DND-41 (cell line): ENCODE data around the gene PTPN12.
"Not testable (repeated sequence)": the region's sequence is repeated elsewhere in the genome, so short reads cannot be mapped to it uniquely, and the experiment has no call there.

Source experiments
- ATAC-seq: fragments of 200-7000 bp; cut with Tn5 transposase; 3 replicates; pipeline ENCODE4 v1.9.1; 2021; ENCODE audit warnings: low read depth; ENCODE audit not compliant: insufficient read depth
- DNase-seq: peaks from one replicate; pipeline ENCODE4 v3.0.0-alpha.2; 2020
- H2AFZ ChIP-seq: 2 replicates; pipeline ENCODE4 v1.6.0; 2012; ENCODE audit warnings: low read depth, low read length
- H3K27ac ChIP-seq: 2 replicates; pipeline ENCODE4 v1.5.1; 2012; ENCODE audit warnings: low read length, inconsistent platforms
- H3K27me3 ChIP-seq: fragments of 200-600 bp; sonication (generic); 2 replicates; pipeline ENCODE4 v1.6.0; 2012; ENCODE audit warnings: low read length, mild to moderate bottlenecking, inconsistent platforms; ENCODE audit not compliant: insufficient read depth, poor library complexity
- H3K36me3 ChIP-seq: 2 replicates; pipeline ENCODE4 v1.5.1; 2012; ENCODE audit warnings: low read length, inconsistent platforms; ENCODE audit not compliant: insufficient read depth
- H3K4me1 ChIP-seq: 2 replicates; pipeline ENCODE4 v1.5.1; 2012; ENCODE audit warnings: mild to moderate bottlenecking, low read length; ENCODE audit not compliant: insufficient read depth
- H3K4me2 ChIP-seq: 2 replicates; pipeline ENCODE4 v1.6.0; 2012; ENCODE audit warnings: mild to moderate bottlenecking, moderate library complexity, low read length, inconsistent platforms; ENCODE audit not compliant: insufficient read depth
- H3K4me3 ChIP-seq, 2 experiments: fragments of 200-600 bp in 1 of 2; shearing (Covaris generic) in 1 of 2; 2 replicates each; pipeline ENCODE4 v1.5.1; 2012 to 2016; ENCODE audit warnings: inconsistent platforms in 2 of 2, low read length in 2 of 2, mild to moderate bottlenecking in 2 of 2, low read depth in 1 of 2, moderate library complexity in 1 of 2
- H3K79me2 ChIP-seq: 2 replicates; pipeline ENCODE4 v1.6.0; 2012; ENCODE audit warnings: low read length, inconsistent platforms; ENCODE audit not compliant: insufficient read depth
- H3K9ac ChIP-seq: 2 replicates; pipeline ENCODE4 v1.6.0; 2012; ENCODE audit warnings: low read depth, mild to moderate bottlenecking, inconsistent platforms, low read length, moderate library complexity
- H3K9me3 ChIP-seq: 2 replicates; pipeline ENCODE4 v1.5.1; 2012; ENCODE audit warnings: low read length, moderate library complexity, mild to moderate bottlenecking, inconsistent platforms; ENCODE audit not compliant: insufficient read depth, severe bottlenecking
- H4K20me1 ChIP-seq: 2 replicates; pipeline ENCODE4 v1.6.0; 2012; ENCODE audit warnings: low read length; ENCODE audit not compliant: insufficient read depth
- CTCF ChIP-seq: IDR thresholded peaks from 2 replicates; pipeline ENCODE4 v1.5.1; 2012; ENCODE audit warnings: borderline replicate concordance, low read length, moderate library complexity, mild to moderate bottlenecking; ENCODE audit not compliant: poor library complexity, severe bottlenecking; ENCODE audit errors: extremely low read depth
- EZH2 ChIP-seq: IDR thresholded peaks from 3 replicates; pipeline ENCODE4 v1.6.1; 2012; ENCODE audit warnings: borderline replicate concordance, low read depth, mild to moderate bottlenecking, moderate library complexity, low read length, inconsistent platforms; ENCODE audit not compliant: severe bottlenecking

Gene PTPN12

GRCh38 chr7:77513002-77513670 lies 24.0 kb upstream of the PTPN12 start:
- H3K9ac ChIP-seq, H3K4me3 ChIP-seq, H3K27ac ChIP-seq, H3K27me3 ChIP-seq, H2AFZ ChIP-seq, H3K79me2 ChIP-seq, ATAC-seq, H4K20me1 ChIP-seq, H3K36me3 ChIP-seq, H3K9me3 ChIP-seq, DNase-seq, H3K4me1 ChIP-seq, H3K4me2 ChIP-seq: not testable (repeated sequence)

GRCh38 chr7:77516085-77516484 lies 21.0 kb upstream of the PTPN12 start:
- Histone ChIP-seq H3K36me3 (no peaks in the 10 kb centered on the region), H3K27me3 (no peaks in the 10 kb centered on the region), H3K27ac (no peak overlapping the region), H2AFZ (no peak overlapping the region), H3K4me1 (no peaks in the 10 kb centered on the region), H3K4me3 (no peak overlapping the region), H3K79me2 (no peaks in the 10 kb centered on the region), H4K20me1 (no peaks in the 10 kb centered on the region), H3K9me3 (no peaks in the 10 kb centered on the region), H3K4me2 (no peak overlapping the region), H3K9ac (no peak overlapping the region)
- ATAC-seq (no peak), DNase-seq (no peak)
- TF ChIP-seq CTCF = no peak
- no peak for TF ChIP-seq EZH2

GRCh38 chr7:77520261-77520660 lies 16.8 kb upstream of the PTPN12 start:
- Histone ChIP-seq H3K27me3 (no peaks in the 10 kb centered on the region), H3K79me2 (no peaks in the 10 kb centered on the region), H4K20me1 (no peaks in the 10 kb centered on the region), H3K9ac (no peak overlapping the region), H3K4me1 (no peaks in the 10 kb centered on the region), H3K4me2 (no peak overlapping the region), H3K36me3 (no peaks in the 10 kb centered on the region), H2AFZ (no peak overlapping the region), H3K27ac (no peak overlapping the region), H3K9me3 (no peaks in the 10 kb centered on the region), H3K4me3 (no peak overlapping the region)
- ATAC-seq = no peak
- TF ChIP-seq CTCF (no peak), EZH2 (no peak)
- DNase-seq = no peak

- H3K27ac ChIP-seq, ATAC-seq, H3K4me3 ChIP-seq, H3K4me1 ChIP-seq, H3K27me3 ChIP-seq, DNase-seq, H3K9ac ChIP-seq, H3K4me2 ChIP-seq, H3K9me3 ChIP-seq, H3K36me3 ChIP-seq, H3K79me2 ChIP-seq, H2AFZ ChIP-seq, H4K20me1 ChIP-seq: not testable (repeated sequence)
Measured at GRCh38 chr7:77521537-77521936, 15.6 kb upstream of the PTPN12 start.
